A549 (cell line): Measurements from ENCODE around the gene XBP1.

Experiments used
- NFE2L2 ChIP-seq: fragments of 150-350 bp; conservative IDR thresholded peaks from 2 replicates; pipeline ENCODE4 v1.6.1; 2014; ENCODE audit warnings: low read length
- POLR2A ChIP-seq: IDR thresholded peaks from 2 replicates; pipeline ENCODE4 v1.6.1; 2012; ENCODE audit warnings: mild to moderate bottlenecking, low read length
- POLR2AphosphoS2 ChIP-seq: conservative IDR thresholded peaks from 2 replicates; pipeline ENCODE4 v1.6.1; 2012; ENCODE audit warnings: low read length, improper control_type of control experiment, inconsistent platforms
- TF ChIP-seq, protein P1 (sequence below): fragments of >200 bp; sonication (Bioruptor Twin); formaldehyde crosslinking; IDR thresholded peaks from 3 replicates; pipeline ENCODE4 v1.5.1; 2016
- TF ChIP-seq, protein P2 (sequence below): fragments of >200 bp; sonication (Bioruptor Twin); formaldehyde crosslinking; IDR thresholded peaks from 3 replicates; pipeline ENCODE4 v1.6.1; 2016
- TF ChIP-seq, protein P3 (sequence below): fragments of 150-350 bp; IDR thresholded peaks from 2 replicates; pipeline ENCODE4 v1.6.1; 2014; ENCODE audit warnings: low read depth, mild to moderate bottlenecking, low read length

DNA sequence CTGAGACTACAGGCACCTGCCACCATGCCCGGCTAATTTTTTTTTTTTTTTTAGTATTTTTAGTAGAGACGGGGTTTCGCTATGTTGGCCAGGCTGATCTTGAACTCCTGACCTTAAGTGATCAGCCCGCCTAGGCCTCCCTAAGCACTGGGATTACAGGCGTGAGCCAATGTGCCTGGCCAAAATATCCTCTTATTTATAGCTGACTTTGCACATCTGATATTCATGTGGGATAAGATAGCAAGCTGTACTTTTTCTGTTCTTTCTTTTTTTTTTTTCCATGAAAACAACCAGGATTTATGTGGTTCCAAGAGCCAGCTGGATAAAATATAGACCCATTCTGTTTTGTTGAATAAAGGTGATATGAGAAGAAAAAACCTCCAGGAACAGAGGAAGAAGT is 12.1 kb upstream of the XBP1 start:
- TF ChIP-seq, protein P1, sequence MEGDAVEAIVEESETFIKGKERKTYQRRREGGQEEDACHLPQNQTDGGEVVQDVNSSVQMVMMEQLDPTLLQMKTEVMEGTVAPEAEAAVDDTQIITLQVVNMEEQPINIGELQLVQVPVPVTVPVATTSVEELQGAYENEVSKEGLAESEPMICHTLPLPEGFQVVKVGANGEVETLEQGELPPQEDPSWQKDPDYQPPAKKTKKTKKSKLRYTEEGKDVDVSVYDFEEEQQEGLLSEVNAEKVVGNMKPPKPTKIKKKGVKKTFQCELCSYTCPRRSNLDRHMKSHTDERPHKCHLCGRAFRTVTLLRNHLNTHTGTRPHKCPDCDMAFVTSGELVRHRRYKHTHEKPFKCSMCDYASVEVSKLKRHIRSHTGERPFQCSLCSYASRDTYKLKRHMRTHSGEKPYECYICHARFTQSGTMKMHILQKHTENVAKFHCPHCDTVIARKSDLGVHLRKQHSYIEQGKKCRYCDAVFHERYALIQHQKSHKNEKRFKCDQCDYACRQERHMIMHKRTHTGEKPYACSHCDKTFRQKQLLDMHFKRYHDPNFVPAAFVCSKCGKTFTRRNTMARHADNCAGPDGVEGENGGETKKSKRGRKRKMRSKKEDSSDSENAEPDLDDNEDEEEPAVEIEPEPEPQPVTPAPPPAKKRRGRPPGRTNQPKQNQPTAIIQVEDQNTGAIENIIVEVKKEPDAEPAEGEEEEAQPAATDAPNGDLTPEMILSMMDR, result no peak
- TF ChIP-seq, protein P2, sequence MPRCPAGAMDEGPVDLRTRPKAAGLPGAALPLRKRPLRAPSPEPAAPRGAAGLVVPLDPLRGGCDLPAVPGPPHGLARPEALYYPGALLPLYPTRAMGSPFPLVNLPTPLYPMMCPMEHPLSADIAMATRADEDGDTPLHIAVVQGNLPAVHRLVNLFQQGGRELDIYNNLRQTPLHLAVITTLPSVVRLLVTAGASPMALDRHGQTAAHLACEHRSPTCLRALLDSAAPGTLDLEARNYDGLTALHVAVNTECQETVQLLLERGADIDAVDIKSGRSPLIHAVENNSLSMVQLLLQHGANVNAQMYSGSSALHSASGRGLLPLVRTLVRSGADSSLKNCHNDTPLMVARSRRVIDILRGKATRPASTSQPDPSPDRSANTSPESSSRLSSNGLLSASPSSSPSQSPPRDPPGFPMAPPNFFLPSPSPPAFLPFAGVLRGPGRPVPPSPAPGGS, result no peak
- TF ChIP-seq NFE2L2, result no peak
- TF ChIP-seq POLR2AphosphoS2, result no peak
- TF ChIP-seq POLR2A, result no peak
- TF ChIP-seq, protein P3, sequence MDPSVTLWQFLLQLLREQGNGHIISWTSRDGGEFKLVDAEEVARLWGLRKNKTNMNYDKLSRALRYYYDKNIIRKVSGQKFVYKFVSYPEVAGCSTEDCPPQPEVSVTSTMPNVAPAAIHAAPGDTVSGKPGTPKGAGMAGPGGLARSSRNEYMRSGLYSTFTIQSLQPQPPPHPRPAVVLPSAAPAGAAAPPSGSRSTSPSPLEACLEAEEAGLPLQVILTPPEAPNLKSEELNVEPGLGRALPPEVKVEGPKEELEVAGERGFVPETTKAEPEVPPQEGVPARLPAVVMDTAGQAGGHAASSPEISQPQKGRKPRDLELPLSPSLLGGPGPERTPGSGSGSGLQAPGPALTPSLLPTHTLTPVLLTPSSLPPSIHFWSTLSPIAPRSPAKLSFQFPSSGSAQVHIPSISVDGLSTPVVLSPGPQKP, result no peak
